ENCODE measurements around the gene PLAC8L1. TPM values are rescaled to one million over a fixed set of nuclear protein-coding genes. Genes with fewer than 3 reads are reported as not detected.

The PLAC8L1 gene
- total and polyA plus RNA-seq, 2 of the 8 experiments (the other 6 are each of a cell fraction or from before 2014, with no cell fraction given): 0.42 TPM; not detected in 1

- Histone ChIP-seq H3K14ac (ENCODE audit: insufficient read length) (no peak overlapping the region), H3K79me1 (ENCODE audit: low read depth, low read length) (no peaks in the 10 kb centered on the region), H3K79me2 (ENCODE audit: control insufficient read depth in 1 of 2, insufficient read depth in 2 of 2, low read length in 2 of 2) (no peaks in the 10 kb centered on the region), H3K9ac (replicated peaks in 1 of 4; ENCODE audit: extremely low read depth in 1 of 4, low read depth in 3 of 4, low read length in 3 of 4) (no peak overlapping the region), H4K5ac (ENCODE audit: insufficient read length, low read depth, low read length) (no peak overlapping the region), H2BK5ac (ENCODE audit: low read depth, low read length) (no peak overlapping the region), H4K91ac (replicated peaks; ENCODE audit: insufficient read length, low read length) (no peak overlapping the region), H4K8ac (ENCODE audit: extremely low read depth, insufficient read depth, low read length) (no peak overlapping the region), H2BK15ac (ENCODE audit: low read length) (no peak overlapping the region), H2BK120ac (replicated peaks; ENCODE audit: low read depth, low read length) (no peak overlapping the region), H3K23me2 (ENCODE audit: low read depth, low read length) (no peaks in the 10 kb centered on the region), H3K4me1 (replicated peaks in 1 of 4; ENCODE audit: control insufficient read depth in 3 of 4, insufficient read depth in 4 of 4, low read length in 3 of 4) (no peaks in the 10 kb centered on the region), H4K20me1 (replicated peaks in 1 of 2; ENCODE audit: control insufficient read depth in 1 of 2, insufficient read depth in 2 of 2, low read length in 2 of 2) (no peaks in the 10 kb centered on the region), H3K56ac (replicated peaks; ENCODE audit: insufficient read length, low read depth, low read length) (no peak overlapping the region), H2BK12ac (ENCODE audit: low read depth, low read length) (no peak overlapping the region), H3K27ac (ENCODE audit: low read depth, low read length) (no peak overlapping the region), H3K4me3 (ENCODE audit: extremely low read depth in 1 of 4, insufficient read depth in 2 of 4, low read depth in 3 of 4, low read length in 4 of 4) (no peak overlapping the region), H3K9me3 (ENCODE audit: insufficient read depth in 2 of 2, low read depth in 1 of 2, low read length in 1 of 2) (no peaks in the 10 kb centered on the region), H2BK20ac (ENCODE audit: low read length) (no peak overlapping the region), H3K27me3 (replicated peaks in 1 of 4; ENCODE audit: control insufficient read depth in 3 of 4, extremely low read depth in 1 of 4, insufficient read depth in 3 of 4, low read length in 3 of 4) (no peaks in the 10 kb centered on the region), H3K36me3 (ENCODE audit: control insufficient read depth in 2 of 4, insufficient read depth in 4 of 4, low read length in 3 of 4) (no peaks in the 10 kb centered on the region), H3K4me2 (ENCODE audit: insufficient read depth in 1 of 2, low read depth in 2 of 2, low read length in 2 of 2) (no peak overlapping the region), H3K23ac (ENCODE audit: insufficient read length) (no peak overlapping the region), H2AK5ac (ENCODE audit: low read depth, low read length) (no peak overlapping the region), H3K4ac (replicated peaks; ENCODE audit: insufficient read length, low read depth, low read length) (no peak overlapping the region), H3K18ac (ENCODE audit: extremely low read depth, low read length) (no peak overlapping the region), H2AFZ (ENCODE audit: low read length) (no peak overlapping the region)
- DNase-seq (ENCODE audit: low read depth in 1 of 2, low spot score in 2 of 2) (no peak), FAIRE-seq (no peak)
- no peak for TF ChIP-seq SP1 (IDR thresholded peaks at IDR 0.05; ENCODE audit: low read depth, low read length)
- no peak for TF ChIP-seq KDM5A (IDR thresholded peaks at IDR 0.05; ENCODE audit: low read length)
- no peak for TF ChIP-seq HDAC2 (IDR thresholded peaks at IDR 0.05; ENCODE audit: borderline replicate concordance in 1 of 2, low read depth in 2 of 2, low read length in 2 of 2)
- no peak for TF ChIP-seq CBX8 (IDR thresholded peaks at IDR 0.05; ENCODE audit: borderline replicate concordance, low read depth, low read length)
- TF ChIP-seq USF2 (IDR thresholded peaks at IDR 0.05; ENCODE audit: low read length): no peak
- no peak for TF ChIP-seq ZNF274 (IDR thresholded peaks at IDR 0.05; ENCODE audit: borderline replicate concordance, extremely low read depth, low read length)
- no peak for TF ChIP-seq BACH1 (IDR thresholded peaks at IDR 0.05; ENCODE audit: low read length)
- no peak for TF ChIP-seq JUND (IDR thresholded peaks at IDR 0.05; ENCODE audit: low read length)
- no peak for TF ChIP-seq RAD21 (IDR thresholded peaks at IDR 0.05 in 1 of 2, conservative IDR thresholded peaks at IDR 0.05 in 1 of 2; ENCODE audit: low read depth in 2 of 2, low read length in 2 of 2)
- no peak for TF ChIP-seq RFX5 (IDR thresholded peaks at IDR 0.05; ENCODE audit: borderline replicate concordance, low read depth, low read length)
- no peak for TF ChIP-seq SIRT6 (IDR thresholded peaks at IDR 0.05; ENCODE audit: low read length)
- WGBS, 2 experiments (ENCODE audit: extremely low coverage in 1 of 2, insufficient coverage in 1 of 2, insufficient read length in 1 of 2, insufficient replicate concordance in 2 of 2, low coverage in 1 of 2, low lambda C conversion rate in 2 of 2, missing lambda C conversion rate in 1 of 2): 95% methylated on average over 4 of the region's 4 CpGs; no CpG with 5 or more reads in 1 of the 2 experiments
- ChIA-PET POLR2A (ENCODE audit: partially characterized antibody) (no interaction called here), CTCF (ENCODE audit: partially characterized antibody) (interaction anchor here (1.1 to 6.1 kb wide), 3 partner anchors 7 to 188 kb away, joined by 4 to 77 read pairs (median 23); no protein-coding TSS in a partner anchor)
These were observed 61.7 kb downstream of the PLAC8L1 start for GRCh38 chr5:146043722-146044121.

All from H1 (cell line).